Spinal cord (tissue), 10 donors: ENCODE data around the gene TRIM59. TPM values are rescaled to one million over a fixed set of nuclear protein-coding genes. Genes with fewer than 3 reads are reported as not detected.
A peak's percentile ranks its signal among the peaks of the same experiment; 100 is the strongest.

Experiments used
- DNase-seq, 6 donors: peaks; one replicate each; pipeline versions ENCODE4 v3.0.0 to v3.0.0-alpha.2; 2013 to 2015; ENCODE audit warnings: low spot score in 6 of 6, low read depth in 4 of 6
- H3K27ac ChIP-seq: one replicate; pipeline ENCODE4 v1.5.1; 2013; ENCODE audit warnings: low read depth, low read length, control low read depth
- H3K27me3 ChIP-seq: one replicate; pipeline ENCODE4 v1.6.1; 2013; ENCODE audit warnings: low read length; ENCODE audit not compliant: control insufficient read depth, insufficient read depth
- H3K36me3 ChIP-seq: one replicate; pipeline ENCODE4 v1.6.1; 2013; ENCODE audit warnings: low read length; ENCODE audit not compliant: control insufficient read depth, insufficient read depth
- H3K4me1 ChIP-seq: one replicate; pipeline ENCODE4 v1.6.1; 2013; ENCODE audit warnings: low read length; ENCODE audit not compliant: control insufficient read depth, insufficient read depth
- H3K4me3 ChIP-seq: one replicate; pipeline ENCODE4 v1.5.1; 2013; ENCODE audit warnings: low read depth, low read length, control low read depth
- H3K9me3 ChIP-seq: one replicate; pipeline ENCODE4 v1.6.1; 2013; ENCODE audit warnings: low read length; ENCODE audit not compliant: control insufficient read depth, insufficient read depth
- WGBS: methylation state at CpG from one replicate; pipeline ENCODE4 v1.1.5; 2013; ENCODE audit warnings: missing lambda C conversion rate; ENCODE audit not compliant: insufficient coverage; 5-methylcytosine and 5-hydroxymethylcytosine counted together
- long read RNA-seq, 4 donors: transcript quantifications; one replicate each; lab custom pipeline, GENCODE V29; 2026
- polyA plus RNA-seq, 2 donors: library from polyadenylated mRNA; unstranded; fragments of 120-200 nt; gene quantifications; one replicate each; pipeline ENCODE4 v1.2.1, GENCODE V29; 2013; ENCODE audit not compliant: insufficient read length in 2 of 2
- total RNA-seq, 2 donors: library from RNA; depleted of rRNA in 1 of 2; stranded (reverse); fragments of 120-200 nt in 1 of 2; fragments of >200 nt in 1 of 2; gene quantifications; one replicate each; pipeline versions ENCODE4 v1.2.3 to v1.2.4, GENCODE V29; 2013 to 2014
- donor health status: healthy.

TRIM59 gene
- total RNA-seq = 10 to 100 TPM in 1 of 2 donors, 1 to 10 TPM in 1; 8.4 to 19.0 TPM
- 1 to 10 TPM; 6.9 to 7.0 TPM for polyA plus RNA-seq
- long read RNA-seq, donor 1, partial matches to known transcripts = 8 of 9 reads
- long read RNA-seq, donor 1, other reads (novel, unspliced or antisense) = 0 of 9 reads
- long read RNA-seq, donor 2, partial matches to known transcripts = 0 of 3 reads
- long read RNA-seq, donor 2, other reads (novel, unspliced or antisense) = 0 of 3 reads
- long read RNA-seq, donor 3, partial matches to known transcripts = 0 of 1 reads
- long read RNA-seq, donor 3, other reads (novel, unspliced or antisense) = 0 of 1 reads
- long read RNA-seq, donor 4, transcript TRIM59-201 (3 exons, 3,867 nt) = major isoform, 5 of 8 reads
- long read RNA-seq, donor 4, partial matches to known transcripts = 0 of 8 reads
- long read RNA-seq, donor 4, other reads (novel, unspliced or antisense) = 0 of 8 reads

GRCh38 chr3:160449636-160450598, at the start of gene TRIM59:
TRIM59 (minus strand) TSS chr3:160449786; CDS start chr3:160439183, 10,603 bp downstream.
- Histone ChIP-seq H3K9me3 (peaks cover 1% of the 10 kb centered on the region), H3K4me1 (peaks cover 14% of the 10 kb centered on the region), H3K27ac (peak within 1 kb of the TSS; percentile 91), H3K27me3 (peaks cover 11% of the 10 kb centered on the region), H3K4me3 (peak within 1 kb of the TSS; percentile 81), H3K36me3 (no peaks in the 10 kb centered on the region)
- WGBS = under 1% methylated on average over 66 of the region's 71 CpGs
- peak; percentile 54 to 95 (median 62) for DNase-seq

- DNase-seq = no peak
- no peaks in the 10 kb centered on the region for H3K9me3 ChIP-seq
- WGBS = 100% methylated on average over 1 of the region's 1 CpG
- no peak overlapping the region for H3K4me3 ChIP-seq
- H3K27me3 ChIP-seq = no peaks in the 10 kb centered on the region
- peaks cover 12% of the 10 kb centered on the region for H3K36me3 ChIP-seq
- H3K27ac ChIP-seq = no peak overlapping the region
- no peaks in the 10 kb centered on the region for H3K4me1 ChIP-seq
Observed at GRCh38 chr3:160498202-160498601, 48.6 kb upstream of the TRIM59 start.

GRCh38 chr3:160490166-160490565, 40.6 kb upstream of the TRIM59 start:
- no peak overlapping the region for H3K27ac ChIP-seq
- no peaks in the 10 kb centered on the region for H3K27me3 ChIP-seq
- no peak overlapping the region for H3K4me3 ChIP-seq
- no peaks in the 10 kb centered on the region for H3K9me3 ChIP-seq
- DNase-seq = no peak
- no peaks in the 10 kb centered on the region for H3K4me1 ChIP-seq
- no peaks in the 10 kb centered on the region for H3K36me3 ChIP-seq

GRCh38 chr3:160486459-160486869, 36.9 kb upstream of the TRIM59 start:
- DNase-seq = peak in 3 of 6 donors; percentile 19 to 74 (median 57)
- Histone ChIP-seq H3K4me3 (no peak overlapping the region), H3K4me1 (no peaks in the 10 kb centered on the region), H3K27ac (no peak overlapping the region), H3K9me3 (no peaks in the 10 kb centered on the region), H3K27me3 (no peaks in the 10 kb centered on the region), H3K36me3 (no peaks in the 10 kb centered on the region)
- WGBS = no CpG with 5 or more reads among the region's 2 CpGs

GRCh38 chr3:160482796-160483195, 33.2 kb upstream of the TRIM59 start:
- 67% methylated on average over 1 of the region's 3 CpGs for WGBS
- Histone ChIP-seq H3K36me3 (no peaks in the 10 kb centered on the region), H3K4me3 (no peak overlapping the region), H3K27me3 (no peaks in the 10 kb centered on the region), H3K9me3 (no peaks in the 10 kb centered on the region), H3K27ac (no peak overlapping the region), H3K4me1 (no peaks in the 10 kb centered on the region)
- no peak for DNase-seq

GRCh38 chr3:160481856-160482255, 32.3 kb upstream of the TRIM59 start:
- DNase-seq = no peak
- 87% methylated on average over 5 of the region's 6 CpGs for WGBS
- Histone ChIP-seq H3K4me3 (no peak overlapping the region), H3K9me3 (no peaks in the 10 kb centered on the region), H3K27me3 (no peaks in the 10 kb centered on the region), H3K36me3 (no peaks in the 10 kb centered on the region), H3K27ac (no peak overlapping the region), H3K4me1 (no peaks in the 10 kb centered on the region)

- Histone ChIP-seq H3K27ac (no peak overlapping the region), H3K27me3 (no peaks in the 10 kb centered on the region), H3K9me3 (no peaks in the 10 kb centered on the region), H3K4me3 (no peak overlapping the region), H3K36me3 (no peaks in the 10 kb centered on the region), H3K4me1 (no peaks in the 10 kb centered on the region)
- WGBS = 100% methylated on average over 2 of the region's 5 CpGs
- no peak for DNase-seq
Observed at GRCh38 chr3:160480931-160481330, 31.3 kb upstream of the TRIM59 start.

GRCh38 chr3:160479376-160479775, 29.8 kb upstream of the TRIM59 start:
- no peaks in the 10 kb centered on the region for H3K27me3 ChIP-seq
- WGBS = 97% methylated on average over 10 of the region's 10 CpGs
- DNase-seq = no peak
- H3K4me1 ChIP-seq = no peaks in the 10 kb centered on the region
- H3K4me3 ChIP-seq = no peak overlapping the region
- H3K27ac ChIP-seq = no peak overlapping the region
- H3K36me3 ChIP-seq = no peaks in the 10 kb centered on the region
- no peaks in the 10 kb centered on the region for H3K9me3 ChIP-seq

GRCh38 chr3:160478338-160478737, 28.8 kb upstream of the TRIM59 start:
- no peak for DNase-seq
- Histone ChIP-seq H3K4me3 (no peak overlapping the region), H3K36me3 (no peaks in the 10 kb centered on the region), H3K27me3 (no peaks in the 10 kb centered on the region), H3K4me1 (no peaks in the 10 kb centered on the region), H3K9me3 (no peaks in the 10 kb centered on the region), H3K27ac (no peak overlapping the region)
- WGBS = 96% methylated on average over 4 of the region's 5 CpGs
